Vagina (tissue), 2 donors: Measurements from ENCODE around the gene HIVEP2. TPM values are rescaled to one million over a fixed set of nuclear protein-coding genes. Genes with fewer than 3 reads are reported as not detected.

ENCODE experiments used
- DNase-seq, 2 donors: peaks; one replicate each; pipeline ENCODE4 v3.0.0-alpha.2; 2017; ENCODE audit errors: extremely low spot score in 2 of 2
- H3K27ac ChIP-seq: fragments of 200-600 bp; sonication (generic); one replicate; pipeline ENCODE4 v1.5.1; 2019
- H3K27me3 ChIP-seq: fragments of 200-600 bp; sonication (generic); one replicate; pipeline ENCODE4 v1.5.1; 2019
- H3K36me3 ChIP-seq, 2 donors: fragments of 200-600 bp; sonication (generic); one replicate each; pipeline ENCODE4 v1.5.1; 2017 to 2019
- H3K4me1 ChIP-seq: fragments of 200-600 bp; sonication (generic); one replicate; pipeline ENCODE4 v1.5.1; 2019
- H3K4me3 ChIP-seq, 2 donors: fragments of 200-600 bp; sonication (generic); 1 replicate in 1 of 2; 2 replicates in 1 of 2; pipeline ENCODE4 v1.5.1; 2016 to 2019
- H3K9me3 ChIP-seq: fragments of 200-600 bp; sonication (generic); one replicate; pipeline ENCODE4 v1.5.1; 2019
- POLR2A ChIP-seq, 2 donors: fragments of 450-650 bp; IDR thresholded peaks; one replicate each; pipeline ENCODE4 v1.6.1; 2017; ENCODE audit warnings: antibody characterized with exemption in 2 of 2, mild to moderate bottlenecking in 2 of 2, moderate library complexity in 2 of 2
- POLR2AphosphoS5 ChIP-seq, 2 donors: sonication (generic); formaldehyde crosslinking; IDR thresholded peaks; one replicate each; pipeline ENCODE4 v1.9.0; 2017; ENCODE audit warnings: antibody characterized with exemption in 2 of 2, mild to moderate bottlenecking in 2 of 2, low read depth in 1 of 2; ENCODE audit not compliant: insufficient read depth in 1 of 2
- intact Hi-C: fragments of 100-400 bp; cut with DNase I; formaldehyde crosslinking; loops from one replicate; pipeline ENCODE4 v1.15.1; 2023
- total RNA-seq: library from RNA; depleted of rRNA; stranded (reverse); fragments of >200 nt; gene quantifications from one replicate; pipeline ENCODE4 v1.2.3, GENCODE V29; 2016
- TF ChIP-seq, protein P1 (sequence below), 3 experiments: fragments of 450-650 bp in 2 of 3; fragments of 200-600 bp in 1 of 3; sonication (generic) in 1 of 3; IDR thresholded peaks; one replicate each; pipeline ENCODE4 v1.5.1; 2017 to 2019; ENCODE audit warnings: antibody characterized with exemption in 3 of 3, mild to moderate bottlenecking in 2 of 3, moderate library complexity in 2 of 3

HIVEP2 gene
- total RNA-seq, 1 donor from 2014 or later, result 24.6 TPM

DNA sequence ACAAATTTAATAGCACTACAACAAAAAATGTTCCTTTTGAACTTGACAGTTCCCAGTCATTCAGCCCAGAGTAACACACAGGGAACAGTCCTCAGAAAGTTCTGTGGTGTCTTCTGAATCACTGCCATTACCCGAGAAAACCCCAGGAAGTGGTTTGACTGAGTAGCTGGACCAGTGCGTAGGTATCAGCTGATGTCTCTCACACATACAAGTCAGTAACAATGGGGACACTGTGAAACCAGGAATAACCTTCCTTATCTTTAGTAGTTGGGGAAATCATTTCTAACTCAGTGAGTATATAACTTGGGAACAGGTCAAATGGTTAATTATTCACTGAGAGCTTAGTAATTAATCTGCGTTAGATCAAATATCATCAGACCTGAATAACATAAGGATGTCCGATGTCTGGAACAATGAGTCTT, 73.1 kb downstream of the HIVEP2 start:
- no peak overlapping the region for H3K4me3 ChIP-seq
- peak in 1 of 2 donors; percentile 23 for TF ChIP-seq POLR2AphosphoS5 (IDR thresholded peaks at IDR 0.05; ENCODE audit: insufficient read depth in 1 of 2, low read depth in 1 of 2)
- TF ChIP-seq, protein P1, sequence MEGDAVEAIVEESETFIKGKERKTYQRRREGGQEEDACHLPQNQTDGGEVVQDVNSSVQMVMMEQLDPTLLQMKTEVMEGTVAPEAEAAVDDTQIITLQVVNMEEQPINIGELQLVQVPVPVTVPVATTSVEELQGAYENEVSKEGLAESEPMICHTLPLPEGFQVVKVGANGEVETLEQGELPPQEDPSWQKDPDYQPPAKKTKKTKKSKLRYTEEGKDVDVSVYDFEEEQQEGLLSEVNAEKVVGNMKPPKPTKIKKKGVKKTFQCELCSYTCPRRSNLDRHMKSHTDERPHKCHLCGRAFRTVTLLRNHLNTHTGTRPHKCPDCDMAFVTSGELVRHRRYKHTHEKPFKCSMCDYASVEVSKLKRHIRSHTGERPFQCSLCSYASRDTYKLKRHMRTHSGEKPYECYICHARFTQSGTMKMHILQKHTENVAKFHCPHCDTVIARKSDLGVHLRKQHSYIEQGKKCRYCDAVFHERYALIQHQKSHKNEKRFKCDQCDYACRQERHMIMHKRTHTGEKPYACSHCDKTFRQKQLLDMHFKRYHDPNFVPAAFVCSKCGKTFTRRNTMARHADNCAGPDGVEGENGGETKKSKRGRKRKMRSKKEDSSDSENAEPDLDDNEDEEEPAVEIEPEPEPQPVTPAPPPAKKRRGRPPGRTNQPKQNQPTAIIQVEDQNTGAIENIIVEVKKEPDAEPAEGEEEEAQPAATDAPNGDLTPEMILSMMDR (IDR thresholded peaks at IDR 0.05), result no peak
- H3K4me1 ChIP-seq, result peaks cover 20% of the 10 kb centered on the region
- no peak for DNase-seq
- H3K36me3 ChIP-seq, result no peaks in the 10 kb centered on the region
- H3K9me3 ChIP-seq, result no peaks in the 10 kb centered on the region
- intact Hi-C loops, result no loop called here
- H3K27ac ChIP-seq, result no peak overlapping the region
- no peaks in the 10 kb centered on the region for H3K27me3 ChIP-seq

DNA sequence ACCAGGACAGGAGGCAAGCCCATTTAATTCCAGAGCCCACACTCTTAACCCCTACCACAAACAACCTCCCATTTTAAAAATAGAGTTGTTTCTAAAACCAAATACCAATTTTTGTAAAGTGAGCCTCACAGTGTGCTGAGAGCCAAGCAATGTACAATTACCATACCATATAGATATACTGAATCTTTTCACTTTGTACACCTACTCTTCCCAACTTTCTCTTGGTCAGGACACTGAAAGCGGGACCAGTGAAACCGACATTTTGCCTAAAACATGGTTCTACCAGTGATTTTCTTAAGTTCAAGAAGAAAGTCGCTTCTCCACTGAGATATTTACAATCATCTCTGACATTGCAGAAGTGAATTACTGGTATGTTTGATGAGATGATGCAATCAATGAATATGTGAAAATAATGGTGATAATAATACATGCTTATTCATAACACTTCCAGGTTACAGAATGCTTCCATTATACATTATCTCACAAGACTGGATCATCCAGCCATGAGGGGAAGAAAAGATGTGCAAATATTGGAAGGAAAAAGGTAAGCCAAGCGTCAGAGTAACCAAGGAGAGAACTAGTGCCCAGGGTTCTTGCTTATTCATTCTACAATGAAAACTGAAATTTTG, 74.1 kb downstream of the HIVEP2 start:
- Histone ChIP-seq H3K27ac (no peak overlapping the region), H3K36me3 (no peaks in the 10 kb centered on the region), H3K4me1 (peaks cover 20% of the 10 kb centered on the region), H3K4me3 (no peak overlapping the region), H3K27me3 (no peaks in the 10 kb centered on the region), H3K9me3 (no peaks in the 10 kb centered on the region)
- TF ChIP-seq POLR2AphosphoS5 (IDR thresholded peaks at IDR 0.05; ENCODE audit: insufficient read depth in 1 of 2, low read depth in 1 of 2), result no peak
- no peak for TF ChIP-seq POLR2A (IDR thresholded peaks at IDR 0.05)
- TF ChIP-seq, protein P1 (IDR thresholded peaks at IDR 0.05), result no peak
- no peak for DNase-seq
- intact Hi-C loops, result no loop called here

- TF ChIP-seq, protein P1 (IDR thresholded peaks at IDR 0.05), result no peak
- no peak for TF ChIP-seq POLR2A (IDR thresholded peaks at IDR 0.05)
- no peak for TF ChIP-seq POLR2AphosphoS5 (IDR thresholded peaks at IDR 0.05; ENCODE audit: insufficient read depth in 1 of 2, low read depth in 1 of 2)
- Histone ChIP-seq H3K4me3 (no peak overlapping the region), H3K27ac (no peak overlapping the region), H3K4me1 (peaks cover 20% of the 10 kb centered on the region), H3K27me3 (no peaks in the 10 kb centered on the region), H3K9me3 (no peaks in the 10 kb centered on the region), H3K36me3 (no peaks in the 10 kb centered on the region)
- DNase-seq, result no peak
- intact Hi-C loops, result no loop called here
Measured at GRCh38 chr6:142868917-142869316, 76.1 kb downstream of the HIVEP2 start.

DNA sequence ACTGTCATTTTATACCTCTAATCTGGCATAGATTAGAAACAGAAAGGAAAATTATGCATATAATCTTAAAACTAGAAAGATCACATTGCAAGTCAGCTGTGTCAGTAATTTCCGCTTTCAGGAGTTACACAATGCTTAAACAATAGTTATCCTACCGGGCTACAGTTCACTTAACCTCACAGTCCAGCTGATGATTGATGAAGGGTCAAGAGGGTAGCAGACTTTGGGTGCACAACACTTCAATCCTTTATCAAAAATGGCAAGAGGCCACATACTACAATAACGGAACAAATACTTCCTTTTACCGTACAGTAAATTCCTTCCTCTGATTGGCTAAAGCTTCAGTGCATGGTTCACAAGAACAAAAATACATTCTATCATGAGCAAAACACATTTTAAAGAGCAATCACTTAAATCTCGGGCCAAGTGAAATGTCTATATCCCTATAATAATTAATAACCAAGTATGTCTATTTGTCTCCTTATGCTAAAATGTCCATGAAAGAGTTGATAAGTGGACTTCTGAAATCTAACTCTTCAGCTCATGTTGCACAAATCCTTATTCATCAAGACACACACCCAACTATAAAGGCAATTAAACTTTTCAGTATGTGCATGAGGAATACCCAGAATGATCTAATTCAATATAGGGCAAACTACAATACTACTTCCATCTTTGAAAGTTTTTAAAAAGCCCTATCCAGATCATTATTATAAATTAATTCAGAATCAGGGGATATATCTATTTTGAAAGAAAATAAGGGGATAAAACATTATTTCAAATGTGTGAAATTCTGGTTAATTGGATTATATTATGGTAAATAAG, 76.8 kb downstream of the HIVEP2 start:
- no peak overlapping the region for H3K4me3 ChIP-seq
- no peak for DNase-seq
- intact Hi-C loops, result no loop called here
- H3K9me3 ChIP-seq, result no peaks in the 10 kb centered on the region
- peaks cover 20% of the 10 kb centered on the region for H3K4me1 ChIP-seq
- TF ChIP-seq, protein P1 (IDR thresholded peaks at IDR 0.05), result no peak
- TF ChIP-seq POLR2AphosphoS5 (IDR thresholded peaks at IDR 0.05; ENCODE audit: insufficient read depth in 1 of 2, low read depth in 1 of 2), result no peak
- TF ChIP-seq POLR2A (IDR thresholded peaks at IDR 0.05), result no peak
- H3K36me3 ChIP-seq, result no peaks in the 10 kb centered on the region
- no peak overlapping the region for H3K27ac ChIP-seq
- H3K27me3 ChIP-seq, result no peaks in the 10 kb centered on the region

DNA sequence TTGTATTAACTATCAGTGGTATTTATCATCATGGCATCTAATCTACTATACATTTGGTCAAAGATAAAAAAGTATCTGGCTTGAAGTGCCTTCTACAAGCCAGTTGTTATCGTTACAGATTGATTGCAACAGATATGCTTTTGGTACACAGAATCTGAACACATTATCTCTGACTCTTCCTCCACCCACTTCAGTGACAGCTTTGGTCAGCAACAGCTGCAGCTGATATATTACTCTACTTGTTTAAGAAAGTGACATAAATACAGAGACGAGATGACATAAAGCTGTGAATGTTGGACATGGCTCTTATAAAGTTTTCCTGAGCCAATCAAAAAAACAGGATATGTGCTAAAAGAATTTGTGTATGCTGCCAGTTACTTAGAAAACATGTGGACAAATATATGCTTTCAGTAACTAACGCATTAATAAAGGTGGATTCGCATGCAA, 77.6 kb downstream of the HIVEP2 start:
- DNase-seq, result no peak
- TF ChIP-seq, protein P1 (IDR thresholded peaks at IDR 0.05), result no peak
- TF ChIP-seq POLR2A (IDR thresholded peaks at IDR 0.05) (no peak), POLR2AphosphoS5 (IDR thresholded peaks at IDR 0.05; ENCODE audit: insufficient read depth in 1 of 2, low read depth in 1 of 2) (no peak)
- Histone ChIP-seq H3K36me3 (no peaks in the 10 kb centered on the region), H3K27ac (no peak overlapping the region), H3K4me3 (no peak overlapping the region), H3K4me1 (peaks cover 13% of the 10 kb centered on the region), H3K27me3 (no peaks in the 10 kb centered on the region), H3K9me3 (no peaks in the 10 kb centered on the region)
- intact Hi-C loops, result no loop called here
